Upper lobe of left lung (tissue), 6 donors: ENCODE results near the gene FGGY. TPM values are rescaled to one million over a fixed set of nuclear protein-coding genes. Genes with fewer than 3 reads are reported as not detected.

Source experiments
- ATAC-seq, 2 donors: fragments of 200-7000 bp; cut with Tn5 transposase; one replicate each; pipeline ENCODE4 v1.9.1; 2022; ENCODE audit warnings: mild to moderate bottlenecking in 2 of 2, moderate library complexity in 2 of 2; ENCODE audit not compliant: low FRiP score in 2 of 2
- DNase-seq, 2 donors: peaks; one replicate each; pipeline ENCODE4 v3.0.0-alpha.2; 2019 to 2020
- H3K27ac ChIP-seq, 4 donors: fragments of 200-600 bp; sonication (generic); one replicate each; pipeline ENCODE4 v1.5.1; 2016 to 2019
- H3K27me3 ChIP-seq, 4 donors: fragments of 200-600 bp; sonication (generic); one replicate each; pipeline ENCODE4 v1.5.1; 2017 to 2019
- H3K36me3 ChIP-seq, 4 donors: fragments of 200-600 bp; sonication (generic); one replicate each; pipeline ENCODE4 v1.5.1; 2016 to 2019
- H3K4me1 ChIP-seq, 4 donors: fragments of 200-600 bp; sonication (generic); one replicate each; pipeline ENCODE4 v1.5.1; 2018 to 2019
- H3K4me3 ChIP-seq, 4 donors: fragments of 200-600 bp; sonication (generic); one replicate each; pipeline ENCODE4 v1.5.1; 2017 to 2019; ENCODE audit warnings: mild to moderate bottlenecking in 2 of 4, moderate library complexity in 1 of 4
- H3K9me3 ChIP-seq, 4 donors: fragments of 200-600 bp; sonication (generic); one replicate each; pipeline ENCODE4 v1.5.1; 2018 to 2019
- EP300 ChIP-seq, 4 donors: sonication (generic); formaldehyde crosslinking; IDR thresholded peaks; one replicate each; pipeline ENCODE4 v1.5.1; 2017; ENCODE audit warnings: antibody characterized with exemption in 4 of 4, control low read depth in 2 of 4
- POLR2A ChIP-seq, 4 donors: fragments of 450-650 bp; IDR thresholded peaks; one replicate each; pipeline ENCODE4 v1.5.1; 2016 to 2017; ENCODE audit warnings: antibody characterized with exemption in 4 of 4, mild to moderate bottlenecking in 2 of 4
- POLR2AphosphoS5 ChIP-seq, 2 donors: sonication (generic); formaldehyde crosslinking; IDR thresholded peaks; one replicate each; pipeline ENCODE4 v1.5.1; 2017; ENCODE audit warnings: antibody characterized with exemption in 2 of 2
- WGBS, 2 donors: methylation state at CpG; one replicate each; pipeline ENCODE4 v1.1.5; 2017 to 2018; 5-methylcytosine and 5-hydroxymethylcytosine counted together
- total RNA-seq, 6 donors: library from RNA; depleted of rRNA in 4 of 6; stranded (reverse); fragments of >200 nt in 4 of 6; gene quantifications; one replicate each; pipeline versions ENCODE4 v1.1.0 to v1.2.1, GENCODE V29; 2016 to 2021
- TF ChIP-seq, protein P1 (sequence below), 6 experiments: fragments of 450-650 bp in 4 of 6; fragments of 200-600 bp in 2 of 6; sonication (generic) in 2 of 6; IDR thresholded peaks; one replicate each; pipeline ENCODE4 v1.5.1; 2016 to 2019; ENCODE audit warnings: antibody characterized with exemption in 6 of 6
- donor health status: DM: no; HTN: no; CAD: no; lungs with moderate emphysema.
- donor health status: DM: no; HTN: yes; CAD: no; lungs with severe emphysema.

The FGGY gene
- total RNA-seq, 6 donors from 2014 or later: 11.8 to 51.3 (median 22.6) TPM

DNA sequence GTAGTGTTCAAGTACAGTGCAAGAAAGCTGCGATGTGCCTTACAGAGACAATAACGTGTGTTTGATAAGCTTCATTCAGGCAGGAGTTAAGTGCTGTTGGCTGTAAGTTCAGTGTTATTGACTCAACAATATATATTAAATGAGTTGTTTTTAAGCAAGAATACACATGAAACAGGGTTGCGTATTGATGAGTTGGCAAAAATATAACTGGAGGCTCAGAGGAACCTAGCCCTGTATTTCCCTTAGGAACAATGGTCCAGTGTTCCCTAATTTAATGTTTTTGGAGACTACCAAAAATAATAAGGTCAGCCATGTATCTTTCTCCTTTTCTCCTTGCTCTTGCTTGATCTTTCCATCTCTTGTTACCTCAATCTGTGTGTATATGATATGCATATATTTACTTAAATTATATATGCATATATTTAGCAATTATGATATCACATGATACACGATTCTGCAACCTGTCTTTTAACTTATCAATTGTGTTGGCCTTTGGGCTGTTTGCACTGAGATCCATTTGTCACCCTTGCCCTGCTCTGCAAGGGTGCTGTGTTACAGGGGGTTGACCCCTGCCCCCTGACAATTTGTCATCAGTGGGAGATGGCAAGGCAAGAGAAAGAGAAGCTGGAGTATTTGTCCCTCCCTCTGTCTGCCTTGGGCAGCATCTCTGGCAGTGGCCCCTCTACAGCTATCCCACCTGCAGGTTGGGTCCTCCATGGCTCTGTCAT lies 109.7 kb downstream of the FGGY start:
- no peaks in the 10 kb centered on the region for H3K36me3 ChIP-seq
- H3K4me1 ChIP-seq: peaks cover 0 to 18% (median 10%) of the 10 kb centered on the region in 4 donors

DNA sequence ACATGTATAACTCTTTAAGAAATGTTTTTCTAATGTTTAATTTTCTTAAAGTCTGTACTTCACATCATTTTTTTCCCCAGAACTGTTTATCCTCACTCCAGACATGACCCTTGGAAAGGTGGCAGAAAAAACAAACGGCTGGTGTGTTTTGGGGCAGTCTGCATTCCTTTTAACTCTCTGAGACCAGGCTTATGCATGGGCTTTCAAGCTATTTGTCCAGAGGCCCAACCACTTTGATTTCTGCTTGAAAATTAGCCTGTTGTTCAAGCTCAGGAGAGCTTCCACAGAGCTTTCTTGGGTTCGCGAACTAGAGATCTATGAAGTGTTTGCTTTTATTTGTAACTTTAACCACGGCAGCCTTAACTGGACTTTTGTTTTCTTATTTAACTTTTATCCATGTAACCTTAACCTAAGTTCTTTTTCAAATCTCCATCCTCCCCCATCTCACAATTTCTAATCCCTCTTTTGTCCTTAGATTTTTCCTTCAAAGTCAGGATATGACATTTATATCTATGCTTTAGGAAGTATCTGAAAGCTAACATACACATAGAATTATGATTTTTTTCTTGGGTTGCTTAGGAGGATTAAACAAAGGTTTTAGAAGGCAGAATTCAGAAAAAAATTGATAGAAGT lies 111.8 kb downstream of the FGGY start:
- no peaks in the 10 kb centered on the region for H3K9me3 ChIP-seq
- H3K4me1 ChIP-seq: peaks cover 5 to 18% (median 10%) of the 10 kb centered on the region in 4 donors
- no peak for TF ChIP-seq POLR2A (IDR thresholded peaks at IDR 0.05)
- TF ChIP-seq, protein P1, sequence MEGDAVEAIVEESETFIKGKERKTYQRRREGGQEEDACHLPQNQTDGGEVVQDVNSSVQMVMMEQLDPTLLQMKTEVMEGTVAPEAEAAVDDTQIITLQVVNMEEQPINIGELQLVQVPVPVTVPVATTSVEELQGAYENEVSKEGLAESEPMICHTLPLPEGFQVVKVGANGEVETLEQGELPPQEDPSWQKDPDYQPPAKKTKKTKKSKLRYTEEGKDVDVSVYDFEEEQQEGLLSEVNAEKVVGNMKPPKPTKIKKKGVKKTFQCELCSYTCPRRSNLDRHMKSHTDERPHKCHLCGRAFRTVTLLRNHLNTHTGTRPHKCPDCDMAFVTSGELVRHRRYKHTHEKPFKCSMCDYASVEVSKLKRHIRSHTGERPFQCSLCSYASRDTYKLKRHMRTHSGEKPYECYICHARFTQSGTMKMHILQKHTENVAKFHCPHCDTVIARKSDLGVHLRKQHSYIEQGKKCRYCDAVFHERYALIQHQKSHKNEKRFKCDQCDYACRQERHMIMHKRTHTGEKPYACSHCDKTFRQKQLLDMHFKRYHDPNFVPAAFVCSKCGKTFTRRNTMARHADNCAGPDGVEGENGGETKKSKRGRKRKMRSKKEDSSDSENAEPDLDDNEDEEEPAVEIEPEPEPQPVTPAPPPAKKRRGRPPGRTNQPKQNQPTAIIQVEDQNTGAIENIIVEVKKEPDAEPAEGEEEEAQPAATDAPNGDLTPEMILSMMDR (IDR thresholded peaks at IDR 0.05): no peak
- no peak for TF ChIP-seq EP300 (IDR thresholded peaks at IDR 0.05)
- no peak for TF ChIP-seq POLR2AphosphoS5 (IDR thresholded peaks at IDR 0.05)
- H3K27me3 ChIP-seq: no peaks in the 10 kb centered on the region
- DNase-seq: no peak
- H3K27ac ChIP-seq: peak overlapping the region in 2 of 4 donors; percentile 12 to 51
- no peaks in the 10 kb centered on the region for H3K36me3 ChIP-seq
- WGBS, 2 donors: 59 to 68% methylated on average over 4 of the region's 4 CpGs
- H3K4me3 ChIP-seq: no peak overlapping the region
- ATAC-seq: no peak

More for the DNA sequence above, 109.7 kb downstream of the FGGY start:
- DNase-seq: no peak
- Histone ChIP-seq H3K9me3 (no peaks in the 10 kb centered on the region), H3K27ac (no peak overlapping the region), H3K27me3 (no peaks in the 10 kb centered on the region), H3K4me3 (no peak overlapping the region)
- 93 to 94% methylated on average over 4 of the region's 4 CpGs for WGBS, 2 donors
- TF ChIP-seq EP300 (IDR thresholded peaks at IDR 0.05) (no peak), POLR2A (IDR thresholded peaks at IDR 0.05) (no peak), POLR2AphosphoS5 (IDR thresholded peaks at IDR 0.05) (no peak)
- TF ChIP-seq, protein P1 (IDR thresholded peaks at IDR 0.05): no peak
- no peak for ATAC-seq

DNA sequence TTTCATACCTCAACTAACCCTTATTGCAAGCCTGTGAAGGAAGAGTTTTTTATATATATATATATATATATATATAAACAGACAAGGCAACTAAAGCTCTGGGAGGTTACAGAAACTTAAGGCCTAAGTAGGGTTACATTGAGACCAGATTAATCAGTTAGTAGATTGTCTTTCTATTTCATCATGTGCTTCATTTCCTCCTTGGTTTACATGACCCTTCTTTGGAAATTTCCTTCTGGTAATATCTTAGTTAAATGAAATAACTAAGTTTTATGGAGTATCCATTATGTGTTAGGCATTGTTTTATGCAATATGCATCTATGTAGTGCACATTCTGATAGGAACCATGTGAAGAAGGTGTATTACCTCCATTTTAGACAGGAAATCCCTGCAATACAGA lies 112.7 kb downstream of the FGGY start:
- H3K9me3 ChIP-seq: no peaks in the 10 kb centered on the region
- no peak overlapping the region for H3K4me3 ChIP-seq
- no peaks in the 10 kb centered on the region for H3K27me3 ChIP-seq
- no peak for DNase-seq
- H3K36me3 ChIP-seq: no peaks in the 10 kb centered on the region
- H3K27ac ChIP-seq: no peak overlapping the region
- no peak for ATAC-seq
- peaks cover 5 to 18% (median 10%) of the 10 kb centered on the region in 4 donors for H3K4me1 ChIP-seq
- TF ChIP-seq EP300 (IDR thresholded peaks at IDR 0.05) (no peak), POLR2A (IDR thresholded peaks at IDR 0.05) (no peak), POLR2AphosphoS5 (IDR thresholded peaks at IDR 0.05) (no peak)
- TF ChIP-seq, protein P1 (IDR thresholded peaks at IDR 0.05): no peak

DNA sequence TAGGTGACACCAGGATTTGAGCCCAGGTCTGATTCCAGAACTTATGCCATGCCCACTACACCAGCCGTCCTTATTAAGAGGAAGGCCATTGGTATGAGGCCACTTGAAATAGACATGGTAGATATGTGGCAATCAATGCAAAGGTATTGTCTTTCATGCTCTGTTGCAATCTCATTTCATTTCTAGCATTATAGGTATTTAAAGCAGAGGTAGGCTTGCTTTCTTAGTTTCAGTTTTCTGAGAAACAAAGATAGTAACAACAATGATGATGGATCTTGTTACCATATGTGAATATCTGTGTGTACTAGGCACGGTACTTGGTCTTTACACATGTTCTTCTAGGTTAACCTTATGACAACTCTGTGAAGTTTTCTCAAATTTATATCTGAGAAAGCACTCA lies 113.1 kb downstream of the FGGY start:
- WGBS, 2 donors: 77% methylated on average over 2 of the region's 2 CpGs
- ATAC-seq (no peak), DNase-seq (no peak)
- Histone ChIP-seq H3K9me3 (no peaks in the 10 kb centered on the region), H3K36me3 (no peaks in the 10 kb centered on the region), H3K4me3 (no peak overlapping the region), H3K4me1 (peaks cover 5 to 18% (median 10%) of the 10 kb centered on the region in 4 donors), H3K27me3 (no peaks in the 10 kb centered on the region), H3K27ac (no peak overlapping the region)
- TF ChIP-seq EP300 (IDR thresholded peaks at IDR 0.05) (no peak), POLR2AphosphoS5 (IDR thresholded peaks at IDR 0.05) (no peak), POLR2A (IDR thresholded peaks at IDR 0.05) (no peak)
- TF ChIP-seq, protein P1 (IDR thresholded peaks at IDR 0.05): no peak
